Fibroblast of lung (primary cell): ENCODE data around the gene CST7. TPM values are rescaled to one million over a fixed set of nuclear protein-coding genes. Genes with fewer than 3 reads are reported as not detected.

ENCODE experiments used
- DNase-seq, 2 donors: peaks; one replicate each; pipeline versions ENCODE4 v3.0.0 to v3.0.0-alpha.2; 2010; ENCODE audit warnings: low read depth in 2 of 2
- H2AFZ ChIP-seq: 2 replicates; pipeline ENCODE4 v1.5.1; 2012; ENCODE audit warnings: low read length, control low read depth, inconsistent platforms
- H3K27ac ChIP-seq: 2 replicates; pipeline ENCODE4 v1.5.1; 2011; ENCODE audit warnings: low read length, control low read depth; ENCODE audit not compliant: insufficient read depth
- H3K27me3 ChIP-seq: 2 replicates; pipeline ENCODE4 v1.5.1; 2011; ENCODE audit warnings: mild to moderate bottlenecking, low read length; ENCODE audit not compliant: control insufficient read depth, insufficient read depth
- H3K36me3 ChIP-seq: 2 replicates; pipeline ENCODE4 v1.5.1; 2011; ENCODE audit warnings: low read length; ENCODE audit not compliant: control insufficient read depth, insufficient read depth
- H3K4me1 ChIP-seq: 2 replicates; pipeline ENCODE4 v1.5.1; 2011; ENCODE audit warnings: low read length; ENCODE audit not compliant: control insufficient read depth, insufficient read depth; ENCODE audit errors: extremely low read depth
- H3K4me2 ChIP-seq: 2 replicates; pipeline ENCODE4 v1.5.1; 2011; ENCODE audit warnings: low read length, control low read depth; ENCODE audit not compliant: insufficient read depth; ENCODE audit errors: extremely low read depth
- H3K4me3 ChIP-seq, 4 experiments: fragments of 200-600 bp in 1 of 4; sonication (generic) in 1 of 4; replicated peaks in 1 of 4; 2 replicates each; pipeline ENCODE4 v1.5.1; 2011 to 2016; ENCODE audit warnings: low read length in 4 of 4, low read depth in 3 of 4, mild to moderate bottlenecking in 3 of 4, control low read depth in 2 of 4, inconsistent platforms in 1 of 4, mixed read lengths in 1 of 4; ENCODE audit not compliant: insufficient read depth in 1 of 4; ENCODE audit errors: control extremely low read depth in 1 of 4
- H3K79me2 ChIP-seq: 2 replicates; pipeline ENCODE4 v1.5.1; 2012; ENCODE audit warnings: mild to moderate bottlenecking, low read length, inconsistent platforms; ENCODE audit not compliant: control insufficient read depth, insufficient read depth
- H3K9ac ChIP-seq: 2 replicates; pipeline ENCODE4 v1.5.1; 2011; ENCODE audit warnings: mild to moderate bottlenecking, low read length, control low read depth; ENCODE audit not compliant: insufficient read depth
- H3K9me3 ChIP-seq: 2 replicates; pipeline ENCODE4 v1.5.1; 2012; ENCODE audit warnings: low read depth, low read length; ENCODE audit not compliant: control insufficient read depth, insufficient read depth
- H4K20me1 ChIP-seq: 2 replicates; pipeline ENCODE4 v1.5.1; 2011; ENCODE audit warnings: low read length; ENCODE audit not compliant: control insufficient read depth, insufficient read depth; ENCODE audit errors: extremely low read depth
- EZH2 ChIP-seq: IDR thresholded peaks from 2 replicates; pipeline ENCODE4 v1.5.1; 2012; ENCODE audit warnings: low read length, control low read depth, mild to moderate bottlenecking; ENCODE audit errors: missing control alignments
- polyA plus RNA-seq, 2 donors: library from polyadenylated mRNA; depleted of rRNA in 1 of 2; stranded (reverse) in 1 of 2; unstranded in 1 of 2; fragments of >200 nt; gene quantifications; 2 replicates each; pipeline ENCODE4 v1.2.1, GENCODE V29; 2011 to 2012; ENCODE audit warnings: missing spikeins in 1 of 2
- total RNA-seq: library from RNA; depleted of rRNA; stranded (reverse); fragments of >200 nt; gene quantifications from 2 replicates; pipeline ENCODE4 v1.2.1, GENCODE V29; 2014
- TF ChIP-seq, protein P1 (sequence below), 2 donors: IDR thresholded peaks in 1 of 2; conservative IDR thresholded peaks in 1 of 2; 1 replicate in 1 of 2; 2 replicates in 1 of 2; pipeline ENCODE4 v1.5.1; 2011 to 2012; ENCODE audit warnings: low read length in 2 of 2, control low read depth in 1 of 2, inconsistent platforms in 1 of 2, low read depth in 1 of 2, mild to moderate bottlenecking in 1 of 2

Gene CST7
- total and polyA plus RNA-seq, 2 donors (not counting 1 experiment from before 2014, with no cell fraction given): not detected

DNA sequence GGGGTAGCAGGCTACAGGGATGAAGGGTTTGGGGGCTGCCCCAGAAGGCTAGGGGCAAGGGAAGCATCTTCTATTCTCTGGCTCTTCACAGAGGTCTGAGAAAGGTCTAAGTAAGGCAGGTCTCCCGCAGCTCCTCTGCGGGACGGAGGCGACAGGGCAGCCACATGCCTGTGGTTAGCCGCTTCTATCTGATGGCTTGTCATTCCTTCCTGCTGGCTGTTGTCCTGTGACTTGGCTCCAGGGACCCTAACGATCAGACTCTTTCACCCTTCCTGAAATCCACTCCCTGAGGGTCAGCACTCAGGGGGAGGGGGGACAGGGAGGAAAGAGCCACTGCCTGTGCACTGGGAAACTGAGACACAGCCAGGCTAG lies 673 bp downstream of the CST7 start:
- Histone ChIP-seq H3K79me2 (no peaks in the 10 kb centered on the region), H3K4me1 (no peaks in the 10 kb centered on the region), H3K4me2 (no peak overlapping the region), H3K9ac (no peak overlapping the region), H3K4me3 (no peak overlapping the region), H2AFZ (no peak overlapping the region), H3K27me3 (no peaks in the 10 kb centered on the region), H3K9me3 (no peaks in the 10 kb centered on the region), H4K20me1 (no peaks in the 10 kb centered on the region), H3K27ac (no peak overlapping the region), H3K36me3 (no peaks in the 10 kb centered on the region)
- TF ChIP-seq, protein P1, sequence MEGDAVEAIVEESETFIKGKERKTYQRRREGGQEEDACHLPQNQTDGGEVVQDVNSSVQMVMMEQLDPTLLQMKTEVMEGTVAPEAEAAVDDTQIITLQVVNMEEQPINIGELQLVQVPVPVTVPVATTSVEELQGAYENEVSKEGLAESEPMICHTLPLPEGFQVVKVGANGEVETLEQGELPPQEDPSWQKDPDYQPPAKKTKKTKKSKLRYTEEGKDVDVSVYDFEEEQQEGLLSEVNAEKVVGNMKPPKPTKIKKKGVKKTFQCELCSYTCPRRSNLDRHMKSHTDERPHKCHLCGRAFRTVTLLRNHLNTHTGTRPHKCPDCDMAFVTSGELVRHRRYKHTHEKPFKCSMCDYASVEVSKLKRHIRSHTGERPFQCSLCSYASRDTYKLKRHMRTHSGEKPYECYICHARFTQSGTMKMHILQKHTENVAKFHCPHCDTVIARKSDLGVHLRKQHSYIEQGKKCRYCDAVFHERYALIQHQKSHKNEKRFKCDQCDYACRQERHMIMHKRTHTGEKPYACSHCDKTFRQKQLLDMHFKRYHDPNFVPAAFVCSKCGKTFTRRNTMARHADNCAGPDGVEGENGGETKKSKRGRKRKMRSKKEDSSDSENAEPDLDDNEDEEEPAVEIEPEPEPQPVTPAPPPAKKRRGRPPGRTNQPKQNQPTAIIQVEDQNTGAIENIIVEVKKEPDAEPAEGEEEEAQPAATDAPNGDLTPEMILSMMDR (conservative IDR thresholded peaks at IDR 0.05 in 1 of 2, IDR thresholded peaks at IDR 0.05 in 1 of 2; ENCODE audit: low read depth in 1 of 2, low read length in 2 of 2): no peak
- no peak for TF ChIP-seq EZH2
- DNase-seq: no peak

DNA sequence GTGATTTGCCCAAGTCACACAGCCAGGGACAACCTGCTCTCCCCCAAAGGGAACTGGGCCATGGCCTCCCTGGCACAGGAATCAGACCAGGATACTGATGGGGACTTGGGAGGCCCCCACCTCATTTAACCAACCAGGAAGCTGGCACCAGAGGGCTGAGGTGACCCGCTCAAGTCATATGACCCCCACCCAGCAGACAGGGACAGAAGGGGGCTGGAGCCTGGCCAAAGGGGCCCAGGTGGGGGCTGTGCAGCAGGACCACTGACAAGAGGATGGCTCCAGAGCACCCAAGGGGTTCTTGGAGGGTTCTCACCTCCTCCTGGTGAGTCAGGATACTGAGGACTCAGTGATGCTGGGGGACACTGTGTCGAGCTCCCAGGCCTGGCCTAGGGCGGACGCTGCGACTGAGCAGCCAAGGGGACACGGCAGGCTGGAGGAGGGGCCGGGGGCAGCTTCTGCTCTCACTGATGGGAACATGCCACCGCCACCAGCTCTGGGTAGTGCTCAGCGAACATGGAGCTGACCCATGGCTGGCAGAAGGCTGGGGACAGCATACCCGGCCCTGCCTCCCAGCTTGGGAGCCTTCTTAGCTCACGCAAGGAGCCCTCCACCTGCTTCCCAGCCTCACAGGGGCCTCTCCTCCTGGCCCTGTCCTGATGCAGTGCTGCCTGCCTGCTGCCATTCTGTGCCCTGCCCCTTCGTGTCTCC lies 1.2 kb downstream of the CST7 start:
- Histone ChIP-seq H3K4me3 (no peak overlapping the region), H3K79me2 (no peaks in the 10 kb centered on the region), H3K4me2 (no peak overlapping the region), H2AFZ (no peak overlapping the region), H3K27me3 (no peaks in the 10 kb centered on the region), H3K9ac (no peak overlapping the region), H4K20me1 (no peaks in the 10 kb centered on the region), H3K9me3 (no peaks in the 10 kb centered on the region), H3K4me1 (no peaks in the 10 kb centered on the region), H3K36me3 (no peaks in the 10 kb centered on the region), H3K27ac (no peak overlapping the region)
- TF ChIP-seq EZH2: no peak
- TF ChIP-seq, protein P1 (conservative IDR thresholded peaks at IDR 0.05 in 1 of 2, IDR thresholded peaks at IDR 0.05 in 1 of 2; ENCODE audit: low read depth in 1 of 2, low read length in 2 of 2): no peak
- DNase-seq: no peak

DNA sequence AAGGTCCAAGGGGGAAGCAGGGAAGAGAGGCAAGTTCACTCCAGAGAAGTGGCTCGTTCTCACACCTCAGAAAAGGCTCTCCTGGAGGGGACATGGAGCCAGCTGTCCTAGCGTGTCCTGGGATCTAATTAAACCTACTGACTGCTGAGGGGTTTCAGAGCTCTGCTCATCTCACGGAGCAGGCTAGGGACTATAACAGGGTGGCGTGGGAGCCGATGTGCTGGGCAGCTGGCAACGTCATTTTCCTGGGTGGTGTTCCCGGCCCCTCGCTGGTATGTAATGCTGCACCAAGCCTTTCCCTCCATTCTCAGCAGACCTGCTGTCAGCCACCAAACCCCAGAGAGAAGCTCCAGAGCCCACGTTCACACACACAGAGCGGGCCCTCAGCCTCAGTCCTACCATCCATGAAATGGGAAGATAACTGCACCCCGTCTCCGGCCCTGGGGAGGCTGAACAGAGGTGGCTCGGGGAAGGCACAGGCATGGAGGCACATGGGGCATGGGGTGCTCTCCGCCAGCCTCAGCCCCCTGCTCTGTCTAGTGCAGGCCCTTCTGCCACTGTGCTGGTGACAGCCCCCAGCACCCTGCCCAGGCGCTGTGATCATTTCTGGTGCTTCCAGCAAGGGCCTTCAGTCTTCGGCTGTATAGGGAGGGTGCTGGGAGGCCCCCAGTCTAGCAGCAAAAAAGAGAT lies 1.9 kb downstream of the CST7 start:
- H3K4me1 ChIP-seq: no peaks in the 10 kb centered on the region
- no peak overlapping the region for H3K27ac ChIP-seq
- no peak overlapping the region for H3K4me3 ChIP-seq
- H2AFZ ChIP-seq: no peak overlapping the region
- H3K36me3 ChIP-seq: no peaks in the 10 kb centered on the region
- H3K9ac ChIP-seq: no peak overlapping the region
- no peak for TF ChIP-seq EZH2
- TF ChIP-seq, protein P1 (conservative IDR thresholded peaks at IDR 0.05 in 1 of 2, IDR thresholded peaks at IDR 0.05 in 1 of 2; ENCODE audit: low read depth in 1 of 2, low read length in 2 of 2): no peak
- no peak for DNase-seq
- no peak overlapping the region for H3K4me2 ChIP-seq
- H4K20me1 ChIP-seq: no peaks in the 10 kb centered on the region
- no peaks in the 10 kb centered on the region for H3K9me3 ChIP-seq
- no peaks in the 10 kb centered on the region for H3K27me3 ChIP-seq
- H3K79me2 ChIP-seq: no peaks in the 10 kb centered on the region
